ENCODE data around the gene UBA5.

The UBA5 gene

GRCh38 chr3:132709761-132710160, 49.6 kb downstream of the UBA5 start:
- no peak overlapping the region for H3K4me3 ChIP-seq (ENCODE audit: low read length)
- no peak for DNase-seq (ENCODE audit: low read depth)
- TF ChIP-seq CTCF (conservative IDR thresholded peaks at IDR 0.05; ENCODE audit: low read depth, low read length) = no peak

GRCh38 chr3:132710311-132710710, 50.2 kb downstream of the UBA5 start:
- no peak for DNase-seq (ENCODE audit: low read depth)
- H3K4me3 ChIP-seq (ENCODE audit: low read length) = no peak overlapping the region
- no peak for TF ChIP-seq CTCF (conservative IDR thresholded peaks at IDR 0.05; ENCODE audit: low read depth, low read length)

- H3K4me3 ChIP-seq (ENCODE audit: low read length) = no peak overlapping the region
- DNase-seq (ENCODE audit: low read depth) = no peak
- no peak for TF ChIP-seq CTCF (conservative IDR thresholded peaks at IDR 0.05; ENCODE audit: low read depth, low read length)
These were observed 54.0 kb downstream of the UBA5 start for GRCh38 chr3:132713977-132714727.

- DNase-seq (ENCODE audit: low read depth) = no peak
- TF ChIP-seq CTCF (conservative IDR thresholded peaks at IDR 0.05; ENCODE audit: low read depth, low read length) = no peak
These were observed 56.2 kb downstream of the UBA5 start for GRCh38 chr3:132716372-132716771.

GRCh38 chr3:132720228-132720627, 60.1 kb downstream of the UBA5 start:
- H3K4me3 ChIP-seq (ENCODE audit: low read length) = peak overlapping the region; percentile 12
- TF ChIP-seq CTCF (conservative IDR thresholded peaks at IDR 0.05; ENCODE audit: low read depth, low read length) = no peak

More at GRCh38 chr3:132716372-132716771, 56.2 kb downstream of the UBA5 start:
- no peak overlapping the region for H3K4me3 ChIP-seq (ENCODE audit: low read length)

GRCh38 chr3:132721479-132722164, 61.5 kb downstream of the UBA5 start:
- peak overlapping the region; percentile 75 for H3K4me3 ChIP-seq (ENCODE audit: low read length)
- TF ChIP-seq CTCF (conservative IDR thresholded peaks at IDR 0.05; ENCODE audit: low read depth, low read length) = peak; percentile 24
- DNase-seq (ENCODE audit: low read depth) = peak; percentile 43

More at GRCh38 chr3:132720228-132720627, 60.1 kb downstream of the UBA5 start:
- DNase-seq (ENCODE audit: low read depth) = no peak

Data from retinal pigment epithelial cell (primary cell).